Cerebellar cortex (tissue), 1 donor: ENCODE data around the gene CD1E.
"Not testable (repeated sequence)": the region's sequence is repeated elsewhere in the genome, so short reads cannot be mapped to it uniquely, and the experiment has no call there.

Experiments
- DNase-seq: peaks from one replicate; pipeline ENCODE4 v3.0.0-alpha.2; 2015; ENCODE audit warnings: low spot score

The CD1E gene

DNA sequence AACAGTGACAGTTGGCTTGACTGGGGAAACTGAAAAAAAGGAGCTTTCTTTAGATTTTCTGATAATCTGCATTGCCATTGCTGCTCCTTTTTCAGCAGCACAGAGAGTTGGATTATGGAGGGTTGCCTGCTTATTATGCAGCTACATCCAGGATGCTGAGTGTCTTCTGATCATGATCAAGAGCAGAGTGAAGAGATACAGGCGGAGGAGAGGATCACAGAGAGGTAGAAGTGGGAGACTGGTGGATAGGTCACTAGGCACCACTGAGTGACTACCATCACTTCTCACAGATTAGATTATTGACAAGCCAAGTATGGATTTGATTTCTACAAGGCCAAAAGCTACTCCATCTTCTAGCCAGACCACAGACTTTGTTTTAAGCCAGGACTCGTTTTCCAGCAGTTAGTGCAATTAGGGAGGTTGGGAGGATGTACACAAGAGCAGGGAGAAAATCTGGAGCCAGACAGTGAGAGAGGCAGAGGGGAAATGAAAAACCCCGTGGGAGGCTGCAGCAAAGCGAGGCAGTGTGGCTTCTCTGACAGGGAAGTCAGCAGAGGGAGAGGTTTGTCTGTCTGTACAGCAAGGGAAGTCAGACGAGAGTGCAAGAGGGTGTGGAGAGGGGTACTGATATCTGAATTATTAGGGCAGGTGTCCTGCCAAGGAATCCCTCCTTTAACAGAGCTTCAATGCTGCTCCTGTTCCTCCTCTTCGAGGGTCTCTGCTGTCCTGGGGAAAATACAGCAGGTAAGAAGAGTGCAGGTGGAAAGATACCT lies at the start of gene CD1E:
TSS of gene CD1E (plus strand) at position 592 of the 773 bp plus-strand sequence. CDS start at position 687, 95 bp downstream.
- DNase-seq: no peak

DNA sequence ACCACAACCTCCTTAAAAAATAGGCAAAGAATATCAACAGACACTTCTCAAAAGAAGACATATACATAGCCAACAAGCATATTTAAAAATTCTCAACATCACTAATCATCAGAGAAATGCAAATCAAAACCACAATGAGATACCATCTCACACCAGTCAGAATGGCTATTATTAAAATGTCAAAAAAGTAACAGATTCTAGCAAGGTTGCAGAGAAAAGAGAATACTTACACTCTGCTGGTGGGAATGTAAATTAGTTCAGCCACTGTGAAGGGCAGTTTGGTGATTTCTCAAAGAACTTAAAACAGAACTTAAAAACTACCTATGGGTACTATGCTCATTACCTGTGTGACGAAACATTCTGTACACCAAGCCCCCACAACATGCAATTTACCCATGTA lies 43.1 kb upstream of the CD1E start:
- DNase-seq: no peak

DNA sequence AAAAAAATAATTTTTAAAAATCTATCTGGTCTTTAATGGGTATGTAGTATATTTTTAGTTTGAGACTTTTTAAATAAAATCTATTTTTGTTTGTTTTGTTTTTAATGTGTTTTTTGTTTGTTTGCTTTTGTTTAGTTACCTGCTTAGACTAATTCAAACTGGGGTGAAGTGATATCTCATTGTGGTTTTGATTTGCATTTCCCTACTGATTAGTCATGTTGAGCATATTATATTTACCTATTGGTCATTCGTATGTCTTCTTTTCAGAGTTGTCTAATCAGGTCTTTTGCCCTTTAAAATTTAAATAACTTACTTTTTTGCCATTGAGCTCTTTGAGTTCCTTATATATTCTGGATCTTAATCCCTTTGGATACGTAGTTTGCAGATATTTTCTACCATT lies 42.6 kb upstream of the CD1E start:
- DNase-seq: no peak

DNA sequence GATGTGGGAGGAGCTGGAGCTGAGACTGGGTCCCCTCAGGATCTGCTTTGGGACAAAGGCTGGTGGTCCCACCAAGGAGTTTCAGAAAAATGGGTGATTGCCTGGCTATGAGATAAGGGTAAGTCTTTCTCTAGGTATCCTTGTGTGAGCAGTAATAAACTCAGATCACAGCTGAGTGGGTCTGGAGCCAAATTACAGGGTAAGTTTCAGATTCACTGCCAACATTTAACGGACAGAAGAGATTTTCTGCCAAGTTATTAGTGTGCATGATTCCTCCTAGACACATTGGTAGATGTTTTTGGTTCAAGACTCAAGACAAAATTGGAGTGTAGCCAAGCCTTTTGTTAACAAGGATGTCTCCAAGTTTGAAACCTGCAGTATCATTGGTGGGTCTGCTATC lies 29.8 kb upstream of the CD1E start:
- DNase-seq: no peak

DNA sequence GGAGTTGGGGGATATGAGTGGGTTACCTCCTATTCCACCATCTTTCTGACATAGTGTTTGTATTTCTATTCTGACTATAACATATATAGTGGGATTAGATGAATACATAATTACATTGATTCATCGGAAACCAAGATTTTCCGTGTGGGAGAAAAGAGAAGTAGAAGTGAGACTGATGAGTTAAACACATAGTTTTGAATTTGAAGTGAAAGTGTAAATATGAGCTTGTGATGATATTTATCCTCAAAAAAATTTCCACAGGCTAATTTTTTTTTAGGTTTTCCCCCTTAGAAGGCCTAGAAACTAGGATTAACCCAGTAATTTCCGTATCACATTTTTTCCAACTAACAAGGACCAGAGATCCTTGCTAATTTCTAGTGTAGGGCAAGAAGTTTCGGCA lies 29.3 kb upstream of the CD1E start:
- no peak for DNase-seq

DNA sequence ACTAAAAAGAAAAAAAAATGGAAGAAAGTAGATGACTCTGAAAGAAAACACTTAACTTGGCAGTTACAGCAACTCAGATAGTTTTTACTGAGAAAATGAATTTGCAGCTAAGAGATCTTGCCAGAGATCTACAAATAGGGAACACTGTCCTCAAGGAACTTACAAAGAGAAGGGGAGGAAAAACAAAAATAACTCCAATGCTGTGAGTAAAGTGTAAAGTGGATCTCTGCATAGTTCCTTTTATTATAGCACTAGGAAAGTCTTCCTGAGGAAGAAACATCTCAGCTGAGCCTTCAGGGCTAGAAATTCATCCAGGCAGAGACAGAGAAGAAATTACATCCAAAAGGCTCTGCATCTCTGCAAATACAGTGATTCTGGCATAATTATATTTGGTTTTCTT lies 26.2 kb upstream of the CD1E start:
- DNase-seq: no peak

DNA sequence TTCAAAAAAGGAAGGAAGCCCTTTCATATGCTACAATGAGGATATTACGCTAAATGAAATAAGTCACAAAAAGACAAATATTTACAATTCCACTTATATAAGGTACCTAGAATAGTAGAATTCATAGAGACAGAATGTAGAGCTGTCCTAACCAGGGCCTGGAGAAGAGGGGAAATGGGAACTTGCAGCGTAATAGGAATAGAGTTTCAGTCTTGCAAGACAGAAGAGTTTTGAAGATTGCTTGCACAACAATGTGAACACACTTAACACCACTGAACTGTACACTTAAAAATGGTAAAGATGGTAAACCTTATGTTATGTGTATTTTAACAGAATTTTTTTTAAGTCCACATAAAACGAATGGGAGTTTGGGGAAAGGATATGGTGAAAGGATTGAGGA lies 25.3 kb upstream of the CD1E start:
- no peak for DNase-seq

DNA sequence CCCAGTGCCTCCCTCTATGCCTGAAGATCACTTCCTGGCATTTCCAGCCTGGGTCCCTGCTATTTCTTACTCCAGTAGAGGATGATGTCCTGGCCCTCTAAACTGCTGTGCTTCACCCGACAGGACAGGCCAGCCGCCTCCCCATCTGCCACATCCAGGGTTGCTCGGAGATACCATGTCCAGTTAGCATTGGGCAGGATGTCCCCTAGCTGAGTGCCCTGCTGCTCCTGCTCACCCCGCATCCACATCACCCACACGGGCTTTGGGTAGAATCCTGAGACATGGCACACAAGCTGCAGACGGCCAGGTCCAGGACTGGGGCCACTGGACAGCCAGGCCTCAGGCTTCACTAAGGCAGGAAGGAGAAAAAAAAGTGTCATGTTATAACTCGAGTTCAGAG lies 24.4 kb upstream of the CD1E start:
- no peak for DNase-seq

DNA sequence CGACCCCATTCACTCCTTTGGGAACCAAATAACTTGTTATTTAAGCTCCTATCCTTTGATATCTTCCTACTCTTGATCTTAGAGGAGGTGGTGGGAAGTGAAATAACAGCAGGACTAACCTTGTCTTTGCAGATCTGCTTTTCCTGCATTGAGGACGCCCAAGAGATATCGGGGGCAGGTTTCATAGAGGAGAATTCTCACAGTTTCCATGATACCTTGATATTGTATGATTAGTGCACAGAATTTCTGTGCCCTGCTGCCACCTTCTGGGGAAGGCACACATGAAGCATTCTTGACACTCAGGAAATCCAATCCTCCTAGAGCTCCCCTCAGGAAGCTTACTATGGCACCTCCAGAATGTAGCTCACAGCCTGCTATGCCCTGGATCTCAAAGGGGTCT lies 24.0 kb upstream of the CD1E start:
- no peak for DNase-seq

DNA sequence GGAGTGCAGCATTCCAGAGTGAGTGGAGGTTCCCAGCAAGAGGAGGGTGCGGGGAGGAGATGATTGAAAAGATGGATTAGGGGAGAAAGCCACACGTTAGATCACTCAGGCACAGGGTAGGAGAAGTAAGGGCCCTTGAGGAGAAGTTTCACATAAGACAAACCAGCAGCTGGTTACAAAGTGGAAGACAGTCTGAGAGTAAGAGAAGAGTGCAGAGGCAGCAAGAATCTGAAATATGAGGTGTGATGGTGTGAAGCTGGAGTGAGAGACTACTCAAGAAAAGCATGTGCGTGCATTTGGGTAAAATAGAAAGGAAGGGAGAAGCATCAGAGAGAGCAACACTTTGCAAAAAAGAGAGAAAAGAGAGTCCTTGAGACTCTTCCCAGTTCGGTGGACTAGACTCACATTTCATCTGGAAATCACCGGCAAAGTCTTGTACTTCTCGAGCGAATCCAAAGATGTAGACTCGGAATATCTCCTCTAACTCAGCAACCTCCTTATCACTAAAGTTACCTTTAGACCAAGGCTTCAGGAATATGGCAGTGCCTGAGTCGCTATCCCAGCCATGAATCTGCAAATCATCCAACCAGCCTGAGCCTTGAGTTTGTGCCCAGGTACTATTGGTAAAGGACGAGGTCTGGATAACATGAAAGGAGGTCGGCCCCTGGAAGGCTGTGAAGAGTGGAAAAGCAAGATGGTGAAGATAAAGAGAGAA lies 23.1 kb upstream of the CD1E start:
- no peak for DNase-seq

DNA sequence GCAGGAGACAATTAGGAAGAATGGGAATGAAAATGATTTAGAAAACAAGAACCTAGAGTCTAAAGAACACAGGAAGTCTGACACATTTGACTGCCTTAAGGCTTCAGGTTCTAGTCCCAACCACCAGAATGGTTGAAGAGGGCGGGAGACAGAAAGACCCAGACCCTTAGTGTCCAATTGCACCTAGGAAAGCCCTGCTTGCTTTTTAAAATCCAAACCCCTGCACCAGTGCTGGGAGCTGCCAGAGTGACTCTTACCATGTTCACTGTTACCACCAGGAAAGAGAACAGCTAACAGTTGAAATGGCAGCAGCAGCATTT lies 22.6 kb upstream of the CD1E start:
- no peak for DNase-seq

DNA sequence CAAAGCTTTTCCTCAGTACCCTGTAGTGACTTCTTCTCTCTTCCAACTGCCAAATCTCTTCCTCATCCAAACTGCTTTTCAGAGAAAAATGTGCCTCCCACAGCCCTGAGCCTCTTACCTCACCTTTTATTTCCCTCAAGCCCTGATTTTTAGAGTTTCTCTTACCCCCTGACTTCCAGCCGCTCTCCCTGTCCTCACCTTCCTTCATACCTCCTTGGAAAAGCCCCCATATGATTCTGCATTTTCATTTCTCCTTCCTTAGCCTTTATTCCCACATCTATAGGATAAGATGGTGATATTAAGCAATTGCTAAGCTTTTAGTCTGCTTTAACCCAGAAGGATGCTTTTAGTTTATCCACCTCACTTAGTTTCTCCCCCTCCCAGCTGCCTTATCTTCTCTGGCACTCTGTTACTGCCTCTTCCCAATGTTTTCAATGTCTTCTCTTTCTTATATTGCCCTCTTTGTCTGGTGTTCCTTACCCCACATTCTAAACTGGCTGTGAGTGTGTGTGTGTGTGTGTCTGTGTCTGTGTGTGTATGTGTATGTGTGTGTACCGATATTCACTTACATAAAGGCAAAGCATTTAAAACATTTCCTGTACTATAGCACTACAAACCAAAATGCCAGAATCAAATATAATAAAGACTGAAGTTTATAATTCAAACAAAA lies 22.1 kb upstream of the CD1E start, which contains the start of gene CD1B:
TSS of gene CD1B (minus strand) at position 51 of the 670 bp plus-strand sequence. CDS start 108 bp downstream, outside the sequence.
- DNase-seq: no peak

DNA sequence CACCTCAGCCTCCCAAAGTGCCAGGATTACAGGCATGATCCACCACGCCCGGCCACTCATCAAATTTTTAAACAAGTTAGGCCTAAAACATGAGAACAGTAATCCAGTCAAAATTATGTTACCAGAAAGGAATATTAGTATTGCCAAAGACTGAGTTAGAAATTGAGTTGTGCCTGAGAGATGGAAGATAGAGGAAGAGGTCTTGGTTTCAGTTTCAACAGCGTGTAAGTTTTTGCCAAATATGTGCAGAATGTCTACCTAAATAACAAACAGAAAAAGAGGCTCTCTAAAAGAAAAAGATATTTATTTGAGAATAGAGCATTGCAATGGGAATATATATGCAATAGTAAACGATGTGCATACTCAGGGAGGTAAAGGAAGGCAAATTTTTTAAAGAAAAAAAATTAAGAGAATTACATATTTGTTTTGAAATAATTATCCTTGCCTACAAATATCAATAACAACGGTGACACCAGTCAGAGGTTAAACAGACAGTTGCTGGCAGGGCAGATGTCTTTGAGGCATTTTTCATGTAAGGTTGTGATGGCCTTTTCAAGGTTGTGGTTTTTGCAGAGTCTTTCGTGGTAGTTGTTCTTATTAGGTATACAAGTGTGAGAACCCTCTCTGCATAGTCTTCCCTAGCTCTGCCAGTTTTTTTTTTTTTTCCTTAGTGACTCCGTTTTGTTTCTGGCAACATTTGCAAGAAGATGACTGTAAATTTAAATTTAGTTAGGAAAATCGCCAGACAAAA lies 20.1 kb upstream of the CD1E start:
- no peak for DNase-seq

DNA sequence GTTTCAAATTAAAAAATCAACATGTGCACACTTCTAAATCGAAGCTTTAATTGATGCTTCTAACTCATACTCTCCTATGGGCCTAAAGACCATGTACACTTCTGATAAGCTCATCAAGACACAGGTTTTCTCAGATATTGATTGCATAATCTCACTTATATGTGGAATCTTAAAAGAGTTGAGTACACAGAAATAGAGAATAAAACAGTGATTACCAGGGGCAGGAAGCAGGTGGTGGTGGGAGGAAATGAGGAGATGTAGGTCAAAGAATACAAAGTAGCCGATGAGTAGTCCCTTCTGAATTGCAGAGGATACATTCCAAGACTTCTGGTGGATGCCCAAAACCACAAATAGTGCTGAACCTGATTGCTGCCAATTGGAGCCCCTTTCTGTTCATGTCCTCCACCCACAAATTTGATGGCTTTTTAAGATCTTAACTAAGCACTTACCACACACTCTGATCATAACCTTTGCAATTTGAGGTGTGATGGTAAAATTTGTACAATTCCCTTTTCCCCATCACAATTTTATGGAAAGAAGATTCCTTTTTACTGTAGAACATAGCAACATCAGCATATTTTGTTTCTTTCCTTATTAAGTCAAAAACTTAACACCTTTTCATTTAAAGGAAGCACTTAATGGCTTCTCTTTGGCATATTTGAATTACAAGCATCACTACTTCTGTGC lies 19.0 kb upstream of the CD1E start:
- no peak for DNase-seq

DNA sequence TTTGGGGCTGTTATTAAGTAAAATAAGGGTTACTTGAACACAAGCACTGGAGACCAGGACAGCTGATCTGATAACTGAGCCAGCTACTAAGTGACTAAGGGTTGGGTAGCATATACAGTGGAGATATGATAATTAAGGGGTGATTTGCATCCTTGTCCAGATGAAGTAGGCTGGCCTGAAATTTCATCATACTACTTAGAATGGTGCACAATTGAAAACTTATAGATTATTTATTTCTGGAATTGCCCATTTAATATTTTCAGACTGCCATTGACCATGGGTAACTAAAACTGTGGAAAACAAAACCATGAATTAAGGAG lies 18.5 kb upstream of the CD1E start:
- DNase-seq: no peak

DNA sequence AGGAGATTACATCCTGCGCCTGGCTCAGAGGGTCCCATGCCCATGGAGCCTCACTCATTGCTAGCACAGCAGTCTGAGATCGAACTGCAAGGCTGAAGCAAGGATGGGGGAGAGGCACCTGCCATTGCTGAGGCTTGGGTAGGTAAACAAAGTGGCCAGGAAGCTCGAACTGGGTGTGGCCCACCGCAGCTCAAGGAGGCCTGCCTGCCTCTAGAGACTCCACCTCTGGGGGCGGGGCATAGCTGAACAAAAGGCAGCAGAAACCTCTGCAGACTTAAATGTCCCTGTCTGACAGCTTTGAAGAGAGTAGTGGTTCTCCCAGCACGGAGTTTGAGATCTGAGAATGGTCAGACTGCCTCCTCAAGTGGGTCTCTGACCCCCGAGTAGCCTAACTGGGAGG lies 17.3 kb upstream of the CD1E start:
- not testable (repeated sequence) for DNase-seq

DNA sequence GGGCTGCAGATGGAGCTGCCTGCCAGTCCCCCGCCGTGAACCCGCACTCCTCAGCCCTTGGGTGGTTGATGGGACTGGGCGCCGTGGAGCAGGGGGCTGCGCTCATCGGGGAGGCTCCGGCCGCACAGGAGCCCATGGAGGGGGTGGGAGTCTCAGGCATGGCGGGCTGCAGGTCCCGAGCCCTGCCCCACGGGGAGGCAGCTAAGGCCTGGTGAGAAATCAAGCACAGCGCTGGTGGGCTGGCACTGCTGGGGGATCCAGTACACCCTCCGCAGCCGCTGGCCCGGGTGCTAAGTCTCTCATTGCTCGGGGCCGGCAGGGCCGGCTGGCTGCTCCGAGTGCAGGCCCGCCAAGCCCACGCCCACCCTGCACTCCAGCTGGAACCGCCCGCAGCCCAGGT lies 4.7 kb upstream of the CD1E start:
- not testable (repeated sequence) for DNase-seq

DNA sequence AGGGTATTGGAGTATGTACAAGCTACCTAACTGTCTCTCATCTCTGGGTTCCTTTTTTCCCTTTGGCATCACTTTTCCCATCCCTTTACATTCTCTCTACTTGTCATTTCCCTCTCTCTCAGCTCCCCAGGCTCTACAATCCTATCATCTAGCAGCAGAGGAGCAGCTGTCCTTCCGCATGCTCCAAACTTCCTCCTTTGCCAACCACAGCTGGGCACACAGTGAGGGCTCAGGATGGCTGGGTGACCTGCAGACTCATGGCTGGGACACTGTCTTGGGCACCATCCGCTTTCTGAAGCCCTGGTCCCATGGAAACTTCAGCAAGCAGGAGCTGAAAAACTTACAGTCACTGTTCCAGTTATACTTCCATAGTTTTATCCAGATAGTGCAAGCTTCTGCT lies 561 bp downstream of the CD1E start:
- DNase-seq: no peak

DNA sequence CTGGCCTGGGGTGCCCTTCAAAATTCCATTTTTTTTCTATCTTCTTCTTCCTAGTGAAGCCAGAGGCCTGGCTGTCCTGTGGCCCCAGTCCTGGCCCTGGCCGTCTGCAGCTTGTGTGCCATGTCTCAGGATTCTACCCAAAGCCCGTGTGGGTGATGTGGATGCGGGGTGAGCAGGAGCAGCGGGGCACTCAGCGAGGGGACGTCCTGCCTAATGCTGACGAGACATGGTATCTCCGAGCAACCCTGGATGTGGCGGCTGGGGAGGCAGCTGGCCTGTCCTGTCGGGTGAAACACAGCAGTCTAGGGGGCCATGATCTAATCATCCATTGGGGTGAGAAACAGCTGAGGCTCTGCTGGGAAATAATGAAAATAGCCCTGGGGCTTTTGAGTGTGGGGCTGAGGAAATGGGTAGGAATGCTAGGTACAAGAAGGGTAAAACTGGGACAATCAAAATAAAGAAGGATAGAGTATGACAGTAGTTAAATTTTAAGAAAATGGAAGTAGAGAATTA lies 2.1 kb downstream of the CD1E start:
- no peak for DNase-seq

DNA sequence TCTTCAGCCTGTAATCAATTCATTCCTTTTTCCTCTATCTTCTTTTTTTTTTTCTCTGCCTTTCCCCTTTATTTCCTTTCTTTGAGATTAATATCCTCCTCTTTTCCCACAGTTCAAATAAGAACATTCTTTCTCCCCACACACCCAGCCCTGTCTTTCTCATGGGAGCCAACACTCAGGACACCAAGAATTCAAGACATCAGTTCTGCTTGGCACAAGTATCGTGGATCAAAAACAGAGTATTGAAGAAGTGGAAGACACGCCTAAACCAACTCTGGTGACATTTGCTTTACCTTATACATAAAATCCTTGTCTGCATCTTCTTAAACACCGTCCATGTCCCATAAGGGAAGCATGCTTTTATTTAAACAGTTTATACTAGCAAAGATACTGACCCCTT lies 2.9 kb downstream of the CD1E start:
- no peak for DNase-seq

DNA sequence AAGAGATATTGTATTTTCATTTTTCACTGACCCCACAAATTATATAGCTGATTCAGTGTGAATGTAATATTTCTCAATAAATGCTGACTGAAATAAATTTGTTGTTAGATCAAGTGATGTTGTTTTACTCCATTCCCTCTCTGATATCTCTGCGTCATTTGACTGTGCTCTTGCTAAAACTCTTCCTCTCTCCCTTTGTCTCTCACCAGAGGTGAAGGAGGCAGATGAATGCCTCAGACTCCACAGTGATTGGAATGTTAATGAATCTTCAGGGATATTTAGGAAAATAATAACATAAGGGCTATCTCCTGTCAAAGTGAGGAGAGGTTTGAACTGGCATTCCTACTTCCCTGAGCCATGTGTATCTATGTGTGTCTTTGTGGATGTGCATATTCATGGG lies 3.7 kb downstream of the CD1E start:
- DNase-seq: no peak

DNA sequence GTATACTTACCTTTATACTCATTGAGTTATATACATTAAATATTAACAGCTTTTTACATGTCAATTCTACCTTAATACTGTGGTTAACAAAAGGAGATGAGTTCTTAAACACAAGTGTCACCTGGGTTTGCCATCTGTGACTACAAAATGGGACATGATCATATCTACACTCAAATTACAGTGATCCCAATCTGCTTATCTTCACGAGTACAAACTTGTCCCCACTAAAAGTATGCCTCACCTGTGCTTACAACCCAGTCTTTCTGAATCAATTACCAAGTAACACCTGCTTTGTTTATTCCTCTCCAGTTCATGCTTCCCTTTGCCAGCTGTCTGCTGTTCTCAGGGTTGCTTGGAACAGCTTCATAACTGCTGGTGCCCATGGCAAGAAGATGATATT lies 8.8 kb downstream of the CD1E start:
- DNase-seq: no peak
